GM23338 (cell line): ENCODE data around the gene COX14. TPM values are rescaled to one million over a fixed set of nuclear protein-coding genes. Genes with fewer than 3 reads are reported as not detected.

Experiments used
- ATAC-seq: fragments of 200-7000 bp; cut with Tn5 transposase; 3 replicates; pipeline ENCODE4 v1.9.1; 2020
- DNase-seq: peaks from one replicate; pipeline ENCODE4 v3.0.0-alpha.2; 2015; ENCODE audit warnings: low spot score
- H2AFZ ChIP-seq: fragments of 200-600 bp; sonication (generic); 2 replicates; pipeline ENCODE4 v1.8.0; 2016; ENCODE audit warnings: antibody characterized with exemption, mild to moderate bottlenecking, moderate library complexity
- H3F3A ChIP-seq: fragments of 200-600 bp; sonication (generic); replicated peaks from 2 replicates; pipeline ENCODE4 v1.8.0; 2017; ENCODE audit warnings: antibody characterized with exemption, mixed run types, low read depth
- H3K27ac ChIP-seq: fragments of 200-600 bp; sonication (generic); 2 replicates; pipeline ENCODE4 v1.6.1; 2016; ENCODE audit warnings: low read depth
- H3K27me3 ChIP-seq: fragments of 200-600 bp; sonication (generic); 2 replicates; pipeline ENCODE4 v1.8.0; 2016; ENCODE audit warnings: mild to moderate bottlenecking, mixed run types, moderate library complexity; ENCODE audit not compliant: insufficient read depth
- H3K36me3 ChIP-seq: fragments of 200-600 bp; sonication (generic); 2 replicates; pipeline ENCODE4 v1.8.0; 2016; ENCODE audit warnings: mild to moderate bottlenecking; ENCODE audit not compliant: insufficient read depth
- H3K4me1 ChIP-seq: fragments of 200-600 bp; sonication (generic); 2 replicates; pipeline ENCODE4 v1.8.0; 2016; ENCODE audit warnings: mild to moderate bottlenecking, moderate library complexity; ENCODE audit not compliant: insufficient read depth
- H3K4me2 ChIP-seq: fragments of 200-600 bp; sonication (generic); 2 replicates; pipeline ENCODE4 v1.7.1; 2017; ENCODE audit warnings: mixed run types
- H3K4me3 ChIP-seq: fragments of 200-600 bp; sonication (generic); 2 replicates; pipeline ENCODE4 v1.6.1; 2016; ENCODE audit warnings: mixed run types
- H3K79me2 ChIP-seq: fragments of 200-600 bp; sonication (generic); replicated peaks from 2 replicates; pipeline ENCODE4 v1.8.0; 2017; ENCODE audit warnings: mild to moderate bottlenecking; ENCODE audit not compliant: insufficient read depth
- H3K9me2 ChIP-seq: fragments of 200-600 bp; sonication (generic); 2 replicates; pipeline ENCODE4 v1.8.0; 2017; ENCODE audit not compliant: insufficient read depth
- H4K20me1 ChIP-seq: fragments of 200-600 bp; sonication (generic); replicated peaks from 2 replicates; pipeline ENCODE4 v1.8.0; 2017; ENCODE audit warnings: mild to moderate bottlenecking; ENCODE audit not compliant: insufficient read depth
- H3K27ac Mint-ChIP-seq: 2 replicates; pipeline ENCODE4 v1.8.0; 2020; ENCODE audit warnings: inconsistent platforms, mild to moderate bottlenecking, moderate library complexity, mixed read lengths
- H3K27me3 Mint-ChIP-seq: 3 replicates; pipeline ENCODE4 v1.8.0; 2022; ENCODE audit warnings: low read depth, mild to moderate bottlenecking, moderate library complexity, mixed read lengths, inconsistent platforms; ENCODE audit not compliant: insufficient read depth, poor library complexity
- H3K36me3 Mint-ChIP-seq: 3 replicates; pipeline ENCODE4 v1.8.0; 2021; ENCODE audit warnings: low read depth, mild to moderate bottlenecking, inconsistent platforms, moderate library complexity, mixed read lengths
- H3K4me1 Mint-ChIP-seq: 3 replicates; pipeline ENCODE4 v1.8.0; 2020; ENCODE audit warnings: mild to moderate bottlenecking, inconsistent platforms, mixed read lengths
- H3K4me3 Mint-ChIP-seq: 3 replicates; pipeline ENCODE4 v1.8.0; 2021; ENCODE audit warnings: moderate library complexity, mild to moderate bottlenecking, inconsistent platforms, mixed read lengths
- H3K9me3 Mint-ChIP-seq: 3 replicates; pipeline ENCODE4 v1.8.0; 2020; ENCODE audit warnings: moderate library complexity, mild to moderate bottlenecking, inconsistent platforms, mixed read lengths
- CREB1 ChIP-seq: fragments of 250-450 bp; sonication (Bioruptor Pico); IDR thresholded peaks from 2 replicates; pipeline ENCODE4 v1.5.0; 2020; ENCODE audit warnings: low read depth, mild to moderate bottlenecking, moderate library complexity
- EZH2 ChIP-seq: fragments of 200-600 bp; sonication (generic); IDR thresholded peaks from one replicate; pipeline ENCODE4 v1.8.0; 2017; ENCODE audit warnings: antibody characterized with exemption, mild to moderate bottlenecking, low read depth; ENCODE audit not compliant: unreplicated experiment
- EZH2phosphoT487 ChIP-seq: fragments of 200-600 bp; sonication (generic); IDR thresholded peaks from one replicate; pipeline ENCODE4 v1.8.1; 2018; ENCODE audit warnings: antibody characterized with exemption; ENCODE audit not compliant: unreplicated experiment
- JUNB ChIP-seq: IDR thresholded peaks from one replicate; pipeline ENCODE4 v1.6.1; 2016; ENCODE audit warnings: antibody characterized with exemption; ENCODE audit not compliant: unreplicated experiment
- NANOG ChIP-seq: IDR thresholded peaks from 2 replicates; pipeline ENCODE4 v1.6.1; 2016; ENCODE audit warnings: antibody characterized with exemption, borderline replicate concordance
- POLR2AphosphoS5 ChIP-seq: IDR thresholded peaks from 2 replicates; pipeline ENCODE4 v1.6.1; 2016; ENCODE audit warnings: antibody characterized with exemption, low read depth
- STAT1 ChIP-seq: IDR thresholded peaks from one replicate; pipeline ENCODE4 v1.6.1; 2016; ENCODE audit warnings: antibody characterized with exemption; ENCODE audit not compliant: unreplicated experiment
- ZNF114 ChIP-seq: fragments of 250-450 bp; sonication (Bioruptor Pico); IDR thresholded peaks from 2 replicates; pipeline ENCODE4 v1.5.0; 2020; ENCODE audit warnings: mild to moderate bottlenecking, moderate library complexity
- ZNF331 ChIP-seq: fragments of 250-450 bp; sonication (Bioruptor Pico); IDR thresholded peaks from 2 replicates; pipeline ENCODE4 v1.5.0; 2020; ENCODE audit warnings: low read depth, mild to moderate bottlenecking, moderate library complexity
- polyA plus RNA-seq: library from polyadenylated mRNA; unstranded; fragments of >200 nt; fragmentation: Nextera tagmentation; extraction: Ambion mirVana; gene quantifications from 2 replicates; pipeline ENCODE4 v1.2.1, GENCODE V29; 2016
- total RNA-seq: library from RNA; depleted of rRNA; stranded (reverse); fragments of >200 nt; shearing (Covaris generic); gene quantifications from 2 replicates; pipeline ENCODE4 v1.2.3, GENCODE V29; 2014
- TF ChIP-seq, protein P1 (sequence below), 2 experiments: fragments of 200-600 bp in 1 of 2; sonication (generic) in 1 of 2; conservative IDR thresholded peaks; 2 replicates each; pipeline versions ENCODE4 v1.5.1 to v1.6.1; 2016 to 2017; ENCODE audit warnings: antibody characterized with exemption in 2 of 2, low read depth in 2 of 2, mild to moderate bottlenecking in 2 of 2, moderate library complexity in 1 of 2
- TF ChIP-seq, protein P2 (sequence below): IDR thresholded peaks from one replicate; pipeline ENCODE4 v1.6.1; 2018; ENCODE audit warnings: antibody characterized with exemption; ENCODE audit not compliant: unreplicated experiment
- TF ChIP-seq, protein P3 (sequence below): IDR thresholded peaks from 2 replicates; pipeline ENCODE4 v1.6.1; 2016; ENCODE audit warnings: antibody characterized with exemption

Gene COX14
- total and polyA plus RNA-seq, 2 experiments from 2014 or later, result 43.7 to 73.5 TPM

DNA sequence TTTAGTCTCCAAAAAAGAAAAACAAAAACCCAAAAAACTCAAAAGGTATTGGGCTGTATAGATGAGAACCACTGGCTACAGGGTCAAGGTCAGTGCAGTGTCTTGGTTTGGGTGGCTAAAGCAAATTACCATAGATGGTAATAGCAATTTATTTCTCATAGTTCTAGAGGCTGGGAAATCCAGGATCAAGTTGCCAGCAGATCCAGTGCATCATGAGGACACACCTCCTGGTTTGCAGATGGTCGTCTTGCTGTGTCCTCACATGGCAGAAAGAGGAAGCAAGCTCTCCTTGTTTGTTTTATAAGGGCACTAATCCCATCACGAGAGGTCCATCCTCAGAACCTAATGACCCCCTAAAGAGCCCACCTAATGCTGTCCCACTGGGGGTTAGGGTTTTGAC lies 11.2 kb downstream of the COX14 start (continued):
- TF ChIP-seq CREB1 (CRISPR knock-in tag) (no peak), NANOG (no peak), STAT1 (no peak), EZH2 (no peak), EZH2phosphoT487 (no peak), JUNB (no peak)
- TF ChIP-seq, protein P1, sequence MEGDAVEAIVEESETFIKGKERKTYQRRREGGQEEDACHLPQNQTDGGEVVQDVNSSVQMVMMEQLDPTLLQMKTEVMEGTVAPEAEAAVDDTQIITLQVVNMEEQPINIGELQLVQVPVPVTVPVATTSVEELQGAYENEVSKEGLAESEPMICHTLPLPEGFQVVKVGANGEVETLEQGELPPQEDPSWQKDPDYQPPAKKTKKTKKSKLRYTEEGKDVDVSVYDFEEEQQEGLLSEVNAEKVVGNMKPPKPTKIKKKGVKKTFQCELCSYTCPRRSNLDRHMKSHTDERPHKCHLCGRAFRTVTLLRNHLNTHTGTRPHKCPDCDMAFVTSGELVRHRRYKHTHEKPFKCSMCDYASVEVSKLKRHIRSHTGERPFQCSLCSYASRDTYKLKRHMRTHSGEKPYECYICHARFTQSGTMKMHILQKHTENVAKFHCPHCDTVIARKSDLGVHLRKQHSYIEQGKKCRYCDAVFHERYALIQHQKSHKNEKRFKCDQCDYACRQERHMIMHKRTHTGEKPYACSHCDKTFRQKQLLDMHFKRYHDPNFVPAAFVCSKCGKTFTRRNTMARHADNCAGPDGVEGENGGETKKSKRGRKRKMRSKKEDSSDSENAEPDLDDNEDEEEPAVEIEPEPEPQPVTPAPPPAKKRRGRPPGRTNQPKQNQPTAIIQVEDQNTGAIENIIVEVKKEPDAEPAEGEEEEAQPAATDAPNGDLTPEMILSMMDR (conservative IDR thresholded peaks at IDR 0.05; ENCODE audit: low read depth in 2 of 2), result no peak
- TF ChIP-seq, protein P2, sequence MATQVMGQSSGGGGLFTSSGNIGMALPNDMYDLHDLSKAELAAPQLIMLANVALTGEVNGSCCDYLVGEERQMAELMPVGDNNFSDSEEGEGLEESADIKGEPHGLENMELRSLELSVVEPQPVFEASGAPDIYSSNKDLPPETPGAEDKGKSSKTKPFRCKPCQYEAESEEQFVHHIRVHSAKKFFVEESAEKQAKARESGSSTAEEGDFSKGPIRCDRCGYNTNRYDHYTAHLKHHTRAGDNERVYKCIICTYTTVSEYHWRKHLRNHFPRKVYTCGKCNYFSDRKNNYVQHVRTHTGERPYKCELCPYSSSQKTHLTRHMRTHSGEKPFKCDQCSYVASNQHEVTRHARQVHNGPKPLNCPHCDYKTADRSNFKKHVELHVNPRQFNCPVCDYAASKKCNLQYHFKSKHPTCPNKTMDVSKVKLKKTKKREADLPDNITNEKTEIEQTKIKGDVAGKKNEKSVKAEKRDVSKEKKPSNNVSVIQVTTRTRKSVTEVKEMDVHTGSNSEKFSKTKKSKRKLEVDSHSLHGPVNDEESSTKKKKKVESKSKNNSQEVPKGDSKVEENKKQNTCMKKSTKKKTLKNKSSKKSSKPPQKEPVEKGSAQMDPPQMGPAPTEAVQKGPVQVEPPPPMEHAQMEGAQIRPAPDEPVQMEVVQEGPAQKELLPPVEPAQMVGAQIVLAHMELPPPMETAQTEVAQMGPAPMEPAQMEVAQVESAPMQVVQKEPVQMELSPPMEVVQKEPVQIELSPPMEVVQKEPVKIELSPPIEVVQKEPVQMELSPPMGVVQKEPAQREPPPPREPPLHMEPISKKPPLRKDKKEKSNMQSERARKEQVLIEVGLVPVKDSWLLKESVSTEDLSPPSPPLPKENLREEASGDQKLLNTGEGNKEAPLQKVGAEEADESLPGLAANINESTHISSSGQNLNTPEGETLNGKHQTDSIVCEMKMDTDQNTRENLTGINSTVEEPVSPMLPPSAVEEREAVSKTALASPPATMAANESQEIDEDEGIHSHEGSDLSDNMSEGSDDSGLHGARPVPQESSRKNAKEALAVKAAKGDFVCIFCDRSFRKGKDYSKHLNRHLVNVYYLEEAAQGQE, result no peak
- TF ChIP-seq, protein P3, sequence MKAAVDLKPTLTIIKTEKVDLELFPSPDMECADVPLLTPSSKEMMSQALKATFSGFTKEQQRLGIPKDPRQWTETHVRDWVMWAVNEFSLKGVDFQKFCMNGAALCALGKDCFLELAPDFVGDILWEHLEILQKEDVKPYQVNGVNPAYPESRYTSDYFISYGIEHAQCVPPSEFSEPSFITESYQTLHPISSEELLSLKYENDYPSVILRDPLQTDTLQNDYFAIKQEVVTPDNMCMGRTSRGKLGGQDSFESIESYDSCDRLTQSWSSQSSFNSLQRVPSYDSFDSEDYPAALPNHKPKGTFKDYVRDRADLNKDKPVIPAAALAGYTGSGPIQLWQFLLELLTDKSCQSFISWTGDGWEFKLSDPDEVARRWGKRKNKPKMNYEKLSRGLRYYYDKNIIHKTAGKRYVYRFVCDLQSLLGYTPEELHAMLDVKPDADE, result no peak

DNA sequence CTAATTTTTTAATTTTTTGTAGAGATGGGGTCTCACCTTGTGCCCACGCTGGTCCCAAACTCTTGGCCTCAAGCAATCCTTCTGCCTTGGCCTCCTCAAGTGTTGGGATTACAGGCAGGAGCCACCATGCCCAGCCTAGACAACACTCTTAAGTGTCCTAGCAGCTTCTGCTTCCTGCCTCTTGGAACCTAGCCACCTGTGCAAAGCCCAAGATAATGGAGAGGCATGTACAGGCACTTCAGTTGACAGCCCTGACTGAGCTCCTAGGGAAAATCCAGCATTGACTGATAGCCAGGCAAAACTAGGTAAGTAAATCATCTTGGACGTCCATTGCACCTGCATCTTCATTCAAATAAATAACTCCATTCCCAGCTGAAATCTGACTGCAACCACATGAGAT lies 15.5 kb downstream of the COX14 start:
- peaks cover 21% of the 10 kb centered on the region for H3K36me3 ChIP-seq
- peaks cover 14% of the 10 kb centered on the region; the same call in 1 of the 2 replicates for H4K20me1 ChIP-seq
- TF ChIP-seq NANOG, result no peak
- no peak for TF ChIP-seq POLR2AphosphoS5
- no peak for TF ChIP-seq EZH2phosphoT487
- TF ChIP-seq, protein P1 (conservative IDR thresholded peaks at IDR 0.05; ENCODE audit: low read depth in 2 of 2), result no peak
- TF ChIP-seq ZNF331 (CRISPR knock-in tag), result no peak
- TF ChIP-seq STAT1, result no peak
- TF ChIP-seq ZNF114 (CRISPR knock-in tag), result no peak
- no peak overlapping the region for H2AFZ ChIP-seq
- no peaks in the 10 kb centered on the region for H3K4me1 Mint-ChIP-seq
- no peak for DNase-seq
- no peak overlapping the region for H3K4me3 Mint-ChIP-seq
- no peak for ATAC-seq
- no peaks in the 10 kb centered on the region for H3K79me2 ChIP-seq
- H3K4me2 ChIP-seq, result no peak overlapping the region
- H3K27ac ChIP-seq, result no peak overlapping the region
- H3K4me3 ChIP-seq, result no peak overlapping the region
- no peak overlapping the region for H3K27ac Mint-ChIP-seq
- H3K9me2 ChIP-seq, result no peaks in the 10 kb centered on the region
- 0 out of 2 replicates have a peak, but pooled peaks cover 4% of the 10 kb centered on the region for H3F3A ChIP-seq
- no peaks in the 10 kb centered on the region for H3K27me3 Mint-ChIP-seq
- H3K9me3 Mint-ChIP-seq, result no peaks in the 10 kb centered on the region
- peaks cover 27% of the 10 kb centered on the region for H3K36me3 Mint-ChIP-seq
- H3K4me1 ChIP-seq, result no peaks in the 10 kb centered on the region
- H3K27me3 ChIP-seq, result no peaks in the 10 kb centered on the region
